ENCODE results near the gene CDH4. TPM values are rescaled to one million over a fixed set of nuclear protein-coding genes. Genes with fewer than 3 reads are reported as not detected.

Gene CDH4
- total and polyA plus RNA-seq, 2 donors from 2014 or later = 1.1 TPM; not detected in 1

GRCh38 chr20:61736751-61737310 is 484.8 kb downstream of the CDH4 start:
- Histone ChIP-seq H3K9ac (ENCODE audit: low read length in 3 of 3) (no peak overlapping the region), H3K27me3 (ENCODE audit: control insufficient read depth, insufficient read depth, low read length) (no peaks in the 10 kb centered on the region), H3K4me3 (ENCODE audit: low read length in 3 of 3) (no peak overlapping the region), H3K36me3 (ENCODE audit: control insufficient read depth in 2 of 3, insufficient read depth in 3 of 3, low read length in 3 of 3) (no peaks in the 10 kb centered on the region), H3K4me1 (ENCODE audit: control insufficient read depth in 2 of 3, insufficient read depth in 2 of 3, low read depth in 1 of 3, low read length in 3 of 3) (no peaks in the 10 kb centered on the region), H3K27ac (ENCODE audit: low read depth in 2 of 2, low read length in 2 of 2) (no peak overlapping the region), H3K9me3 (ENCODE audit: control insufficient read depth in 2 of 3, insufficient read depth in 1 of 3, low read length in 3 of 3) (no peaks in the 10 kb centered on the region)
- intact Hi-C loops (cut with DNase I) = no loop called here
- DNase-seq (peak in 1 of 5 donors; percentile 26), FAIRE-seq (no peak)
- no peak for TF ChIP-seq CTCF (IDR thresholded peaks at IDR 0.05; ENCODE audit: borderline replicate concordance, extremely low read depth, insufficient read depth)

GRCh38 chr20:61737346-61737745 is 485.3 kb downstream of the CDH4 start:
- no peak overlapping the region for H3K4me3 ChIP-seq (ENCODE audit: low read length in 3 of 3)
- DNase-seq (peak in 1 of 5 donors; percentile 55), FAIRE-seq (no peak)
- H3K9ac ChIP-seq (ENCODE audit: low read length in 3 of 3) = no peak overlapping the region
- no peak overlapping the region for H3K27ac ChIP-seq (ENCODE audit: low read depth in 2 of 2, low read length in 2 of 2)
- H3K9me3 ChIP-seq (ENCODE audit: control insufficient read depth in 2 of 3, insufficient read depth in 1 of 3, low read length in 3 of 3) = no peaks in the 10 kb centered on the region
- intact Hi-C loops (cut with DNase I) = no loop called here
- no peaks in the 10 kb centered on the region for H3K36me3 ChIP-seq (ENCODE audit: control insufficient read depth in 2 of 3, insufficient read depth in 3 of 3, low read length in 3 of 3)
- no peaks in the 10 kb centered on the region for H3K4me1 ChIP-seq (ENCODE audit: control insufficient read depth in 2 of 3, insufficient read depth in 2 of 3, low read depth in 1 of 3, low read length in 3 of 3)
- TF ChIP-seq CTCF (IDR thresholded peaks at IDR 0.05; ENCODE audit: borderline replicate concordance, extremely low read depth, insufficient read depth) = no peak
- no peaks in the 10 kb centered on the region for H3K27me3 ChIP-seq (ENCODE audit: control insufficient read depth, insufficient read depth, low read length)

GRCh38 chr20:61737812-61738443 is 485.9 kb downstream of the CDH4 start:
- Histone ChIP-seq H3K9me3 (ENCODE audit: control insufficient read depth in 2 of 3, insufficient read depth in 1 of 3, low read length in 3 of 3) (no peaks in the 10 kb centered on the region), H3K27ac (ENCODE audit: low read depth in 2 of 2, low read length in 2 of 2) (no peak overlapping the region), H3K4me1 (ENCODE audit: control insufficient read depth in 2 of 3, insufficient read depth in 2 of 3, low read depth in 1 of 3, low read length in 3 of 3) (no peaks in the 10 kb centered on the region), H3K36me3 (ENCODE audit: control insufficient read depth in 2 of 3, insufficient read depth in 3 of 3, low read length in 3 of 3) (no peaks in the 10 kb centered on the region), H3K9ac (ENCODE audit: low read length in 3 of 3) (no peak overlapping the region), H3K27me3 (ENCODE audit: control insufficient read depth, insufficient read depth, low read length) (no peaks in the 10 kb centered on the region), H3K4me3 (ENCODE audit: low read length in 3 of 3) (no peak overlapping the region)
- TF ChIP-seq CTCF (IDR thresholded peaks at IDR 0.05; ENCODE audit: borderline replicate concordance, extremely low read depth, insufficient read depth) = no peak
- no peak for FAIRE-seq
- intact Hi-C loops (cut with DNase I) = no loop called here
- peak in 1 of 5 donors; percentile 60 for DNase-seq

Data from kidney (tissue), 14 donors.